Parathyroid adenoma (tissue), 2 donors: ENCODE measurements around the gene RAPGEF1.

Source experiments
- H2AFZ ChIP-seq: fragments of 300-600 bp; sonication (generic); one replicate; pipeline ENCODE4 v1.7.0; 2017; ENCODE audit warnings: antibody characterized with exemption, mild to moderate bottlenecking
- H3K27ac ChIP-seq: fragments of 300-600 bp; sonication (generic); one replicate; pipeline ENCODE4 v1.7.0; 2017
- H3K27me3 ChIP-seq: fragments of 300-600 bp; sonication (generic); one replicate; pipeline ENCODE4 v1.7.0; 2017; ENCODE audit warnings: low read length; ENCODE audit not compliant: control insufficient read depth, insufficient read depth
- H3K36me3 ChIP-seq: fragments of 300-600 bp; sonication (generic); one replicate; pipeline ENCODE4 v1.7.0; 2017; ENCODE audit warnings: low read length; ENCODE audit not compliant: control insufficient read depth, insufficient read depth
- H3K4me1 ChIP-seq: fragments of 300-600 bp; sonication (generic); one replicate; pipeline ENCODE4 v1.7.0; 2017; ENCODE audit warnings: control low read depth
- H3K4me2 ChIP-seq: fragments of 300-600 bp; sonication (generic); one replicate; pipeline ENCODE4 v1.7.0; 2017; ENCODE audit warnings: low read length
- H3K4me3 ChIP-seq: fragments of 300-600 bp; sonication (generic); one replicate; pipeline ENCODE4 v1.7.0; 2017; ENCODE audit warnings: low read depth, low read length
- H3K79me2 ChIP-seq: fragments of 300-600 bp; sonication (generic); one replicate; pipeline ENCODE4 v1.7.0; 2017; ENCODE audit warnings: control low read depth
- H3K9ac ChIP-seq: fragments of 300-600 bp; sonication (generic); one replicate; pipeline ENCODE4 v1.7.0; 2017; ENCODE audit warnings: mild to moderate bottlenecking
- H3K9me3 ChIP-seq: fragments of 300-600 bp; sonication (generic); one replicate; pipeline ENCODE4 v1.7.0; 2017; ENCODE audit warnings: low read length; ENCODE audit not compliant: control insufficient read depth
- CTCF ChIP-seq: fragments of 300-600 bp; sonication (generic); IDR thresholded peaks from one replicate; pipeline ENCODE4 v1.7.0; 2017; ENCODE audit warnings: antibody characterized with exemption, mild to moderate bottlenecking
- donor health status: primary hyperparathyroidism.

The RAPGEF1 gene

GRCh38 chr9:131641618-131642495 lies 98.0 kb downstream of the RAPGEF1 start:
- TF ChIP-seq CTCF, result no peak
- Histone ChIP-seq H3K9ac (no peak overlapping the region), H3K9me3 (no peaks in the 10 kb centered on the region), H3K27ac (no peak overlapping the region), H2AFZ (no peak overlapping the region), H3K79me2 (no peaks in the 10 kb centered on the region), H3K27me3 (no peaks in the 10 kb centered on the region), H3K4me3 (no peak overlapping the region), H3K4me1 (no peaks in the 10 kb centered on the region), H3K36me3 (no peaks in the 10 kb centered on the region), H3K4me2 (no peak overlapping the region)

DNA sequence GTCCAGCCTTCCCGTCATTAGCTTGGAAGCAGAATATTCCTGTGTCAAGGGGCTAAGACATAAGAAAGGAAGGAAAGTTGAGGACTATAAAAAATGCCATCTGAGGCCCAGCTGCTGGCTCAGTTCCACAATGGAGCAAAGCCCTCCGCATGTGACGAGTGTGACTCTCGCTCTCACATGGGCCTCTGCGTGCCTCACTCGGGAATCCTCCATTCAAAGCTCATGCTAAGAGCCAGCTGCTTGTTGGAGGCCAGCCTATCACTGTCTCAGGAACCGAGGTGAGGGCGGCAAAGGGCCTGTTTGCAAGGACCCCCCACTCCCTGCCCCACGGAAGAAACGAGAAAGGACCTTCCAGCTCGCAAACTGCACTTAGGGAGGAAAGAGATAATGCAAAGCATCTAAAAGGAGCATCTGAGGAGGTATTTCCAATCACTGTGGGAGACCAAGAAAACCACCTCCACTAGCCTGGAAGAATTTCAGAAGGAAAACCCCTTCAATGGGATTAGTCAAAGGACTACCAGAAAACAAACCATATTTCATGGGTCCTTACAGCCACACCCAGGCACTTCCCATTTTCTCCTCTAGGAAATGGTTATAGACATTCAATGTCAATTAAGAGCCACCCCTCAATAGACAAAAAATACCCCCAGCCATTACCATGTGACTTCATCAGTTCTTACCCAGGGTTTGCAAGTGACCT lies 99.3 kb downstream of the RAPGEF1 start:
- no peaks in the 10 kb centered on the region for H3K79me2 ChIP-seq
- no peaks in the 10 kb centered on the region for H3K4me1 ChIP-seq
- no peaks in the 10 kb centered on the region for H3K36me3 ChIP-seq
- no peak overlapping the region for H3K4me2 ChIP-seq
- H3K9ac ChIP-seq, result no peak overlapping the region
- H3K4me3 ChIP-seq, result no peak overlapping the region
- no peak overlapping the region for H3K27ac ChIP-seq
- no peak overlapping the region for H2AFZ ChIP-seq
- no peaks in the 10 kb centered on the region for H3K9me3 ChIP-seq
- TF ChIP-seq CTCF, result no peak
- no peaks in the 10 kb centered on the region for H3K27me3 ChIP-seq

- H3K36me3 ChIP-seq, result no peaks in the 10 kb centered on the region
- H3K4me2 ChIP-seq, result no peak overlapping the region
- no peaks in the 10 kb centered on the region for H3K4me1 ChIP-seq
- H3K9ac ChIP-seq, result no peak overlapping the region
- H3K9me3 ChIP-seq, result no peaks in the 10 kb centered on the region
- no peak overlapping the region for H3K4me3 ChIP-seq
- H2AFZ ChIP-seq, result no peak overlapping the region
- H3K27me3 ChIP-seq, result no peaks in the 10 kb centered on the region
- H3K79me2 ChIP-seq, result no peaks in the 10 kb centered on the region
- H3K27ac ChIP-seq, result no peak overlapping the region
- no peak for TF ChIP-seq CTCF
These were observed 100.0 kb downstream of the RAPGEF1 start for GRCh38 chr9:131639769-131640437.

DNA sequence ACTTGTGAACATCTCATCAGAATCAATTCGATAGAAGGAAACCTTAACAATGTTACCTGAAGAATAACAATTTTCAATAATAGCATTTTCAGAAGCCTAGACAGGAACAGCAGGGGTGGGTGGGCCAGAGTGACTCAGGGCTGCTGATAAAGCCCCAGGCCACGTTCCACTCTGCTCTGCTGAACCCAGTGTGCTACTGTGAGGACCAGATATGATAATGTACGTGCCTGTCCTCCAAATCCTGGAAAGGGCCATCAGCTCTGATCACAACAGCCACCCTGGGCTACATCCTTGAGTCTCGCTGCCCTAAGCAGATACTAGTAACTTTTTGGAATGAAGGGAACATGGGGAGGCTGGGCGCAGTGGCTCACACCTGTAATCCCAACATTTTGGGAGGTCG lies 103.3 kb downstream of the RAPGEF1 start:
- no peaks in the 10 kb centered on the region for H3K4me1 ChIP-seq
- H3K27ac ChIP-seq, result no peak overlapping the region
- H3K9me3 ChIP-seq, result no peaks in the 10 kb centered on the region

More for the DNA sequence above, 103.3 kb downstream of the RAPGEF1 start:
- H3K27me3 ChIP-seq, result no peaks in the 10 kb centered on the region
- H3K79me2 ChIP-seq, result no peaks in the 10 kb centered on the region
- H3K4me2 ChIP-seq, result no peak overlapping the region
- H3K9ac ChIP-seq, result no peak overlapping the region
- H3K36me3 ChIP-seq, result no peaks in the 10 kb centered on the region
- no peak overlapping the region for H2AFZ ChIP-seq
- no peak overlapping the region for H3K4me3 ChIP-seq
- no peak for TF ChIP-seq CTCF
